DOHH2 (cell line): ENCODE results near the gene NCKAP5.

Experiments used
- CTCF ChIP-seq: fragments of 200-600 bp; sonication (generic); IDR thresholded peaks from one replicate; pipeline ENCODE4 v1.5.1; 2014; ENCODE audit warnings: antibody characterized with exemption, mild to moderate bottlenecking, low read depth, low read length; ENCODE audit not compliant: poor library complexity, severe bottlenecking
- EZH2phosphoT487 ChIP-seq: fragments of 200-600 bp; sonication (generic); IDR thresholded peaks from 2 replicates; pipeline ENCODE4 v1.6.1; 2017; ENCODE audit warnings: borderline replicate concordance, mild to moderate bottlenecking, antibody characterized with exemption, low read length, moderate library complexity, mixed read lengths

- TF ChIP-seq CTCF = no peak
- no peak for TF ChIP-seq EZH2phosphoT487
Observed at GRCh38 chr2:132703396-132703795, 864.9 kb downstream of the NCKAP5 start.
